H1 (cell line): Measurements from ENCODE around the gene LOXL4. TPM values are rescaled to one million over a fixed set of nuclear protein-coding genes. Genes with fewer than 3 reads are reported as not detected.

Experiments
- CTCF ChIA-PET: fragments of 300-600 bp; sonication (Branson Sonifier 250); formaldehyde crosslinking; loops from one replicate; lab custom pipeline; 2021; ENCODE audit not compliant: partially characterized antibody; lab: Charles Lee
- POLR2A ChIA-PET: fragments of 300-600 bp; sonication (Branson Sonifier 250); formaldehyde crosslinking; loops from one replicate; lab custom pipeline; 2021; ENCODE audit warnings: inconsistent platforms; ENCODE audit not compliant: partially characterized antibody; lab: Charles Lee
- DNase-seq, 2 experiments: peaks; one replicate each; pipeline versions ENCODE4 v3.0.0 to v3.0.0-alpha.2; 2010 to 2022; ENCODE audit warnings: low spot score in 2 of 2, low read depth in 1 of 2, mixed read lengths in 1 of 2
- FAIRE-seq: peaks from 2 replicates; lab custom pipeline; 2011; peaks lifted over from hg19 to GRCh38; lab: Jason Lieb, UNC
- H2AFZ ChIP-seq: 2 replicates; pipeline ENCODE4 v1.8.1; 2012; ENCODE audit warnings: low read length, inconsistent platforms
- H2AK5ac ChIP-seq: 2 replicates; pipeline ENCODE4 v1.6.1; 2013; ENCODE audit warnings: low read depth, low read length
- H2BK120ac ChIP-seq: replicated peaks from 2 replicates; pipeline ENCODE3; 2013; ENCODE audit warnings: low read depth, low read length, inconsistent platforms
- H2BK12ac ChIP-seq: 2 replicates; pipeline ENCODE4 v1.6.1; 2013; ENCODE audit warnings: low read depth, low read length
- H2BK15ac ChIP-seq: 2 replicates; pipeline ENCODE4 v1.6.1; 2013; ENCODE audit warnings: low read length
- H2BK20ac ChIP-seq: 2 replicates; pipeline ENCODE4 v1.6.1; 2013; ENCODE audit warnings: low read length
- H2BK5ac ChIP-seq: 2 replicates; pipeline ENCODE4 v1.6.1; 2013; ENCODE audit warnings: low read depth, low read length
- H3K14ac ChIP-seq: 2 replicates; pipeline ENCODE4 v1.6.1; 2013; ENCODE audit warnings: inconsistent platforms; ENCODE audit not compliant: insufficient read length
- H3K18ac ChIP-seq: 2 replicates; pipeline ENCODE4 v1.6.1; 2013; ENCODE audit warnings: low read length; ENCODE audit errors: extremely low read depth
- H3K23ac ChIP-seq: 2 replicates; pipeline ENCODE4 v1.6.1; 2013; ENCODE audit warnings: inconsistent platforms; ENCODE audit not compliant: insufficient read length
- H3K23me2 ChIP-seq: 2 replicates; pipeline ENCODE4 v1.6.1; 2013; ENCODE audit warnings: low read depth, low read length
- H3K27ac ChIP-seq: 2 replicates; pipeline ENCODE4 v1.6.1; 2011; ENCODE audit warnings: low read depth, low read length, inconsistent platforms
- H3K27me3 ChIP-seq, 4 experiments: replicated peaks in 1 of 4; 1 replicate in 1 of 4; 2 replicates in 3 of 4; pipeline versions ENCODE4 v1.6.1 to v1.8.1; 2011 to 2013; ENCODE audit warnings: low read length in 3 of 4, mild to moderate bottlenecking in 3 of 4, inconsistent platforms in 2 of 4, mixed read lengths in 2 of 4, moderate library complexity in 1 of 4; ENCODE audit not compliant: control insufficient read depth in 3 of 4, insufficient read depth in 3 of 4; ENCODE audit errors: extremely low read depth in 1 of 4
- H3K36me3 ChIP-seq, 4 experiments: 2 replicates each; pipeline versions ENCODE4 v1.6.1 to v1.8.1; 2011 to 2013; ENCODE audit warnings: mild to moderate bottlenecking in 4 of 4, low read length in 3 of 4, moderate library complexity in 2 of 4, control low read depth in 1 of 4, inconsistent platforms in 1 of 4; ENCODE audit not compliant: insufficient read depth in 4 of 4, control insufficient read depth in 2 of 4
- H3K4ac ChIP-seq: replicated peaks from 2 replicates; pipeline ENCODE3; 2013; ENCODE audit warnings: low read length, low read depth, mixed read lengths, inconsistent platforms; ENCODE audit not compliant: insufficient read length
- H3K4me1 ChIP-seq, 4 experiments: replicated peaks in 1 of 4; 1 replicate in 1 of 4; 2 replicates in 3 of 4; pipeline versions ENCODE4 v1.6.1 to v1.8.1; 2011 to 2013; ENCODE audit warnings: low read length in 3 of 4, inconsistent platforms in 2 of 4, mixed read lengths in 1 of 4; ENCODE audit not compliant: insufficient read depth in 4 of 4, control insufficient read depth in 3 of 4
- H3K4me2 ChIP-seq, 2 experiments: 2 replicates each; pipeline versions ENCODE4 v1.6.1 to v1.8.1; 2011 to 2013; ENCODE audit warnings: low read depth in 2 of 2, low read length in 2 of 2, control low read depth in 1 of 2, inconsistent platforms in 1 of 2, mild to moderate bottlenecking in 1 of 2; ENCODE audit not compliant: insufficient read depth in 1 of 2
- H3K4me3 ChIP-seq, 4 experiments: fragments of 200-600, 300-600 bp in 1 of 4; sonication (generic), shearing (Covaris generic), sonication (Bioruptor Twin) in 1 of 4; 2 replicates each; pipeline versions ENCODE4 v1.5.1 to v1.8.1; 2011 to 2016; ENCODE audit warnings: low read length in 4 of 4, low read depth in 3 of 4, control low read depth in 2 of 4, inconsistent platforms in 2 of 4, mild to moderate bottlenecking in 2 of 4, mixed read lengths in 1 of 4, moderate library complexity in 1 of 4; ENCODE audit not compliant: insufficient read depth in 2 of 4; ENCODE audit errors: extremely low read depth in 1 of 4
- H3K56ac ChIP-seq: replicated peaks from 2 replicates; pipeline ENCODE3; 2013; ENCODE audit warnings: low read depth, mild to moderate bottlenecking, mixed read lengths, low read length, inconsistent platforms; ENCODE audit not compliant: insufficient read length
- H3K79me1 ChIP-seq: 2 replicates; pipeline ENCODE4 v1.6.1; 2013; ENCODE audit warnings: low read depth, low read length, control low read depth
- H3K79me2 ChIP-seq, 2 experiments: 2 replicates each; pipeline versions ENCODE4 v1.6.1 to v1.8.1; 2012 to 2013; ENCODE audit warnings: low read length in 2 of 2, mild to moderate bottlenecking in 2 of 2, inconsistent platforms in 1 of 2; ENCODE audit not compliant: insufficient read depth in 2 of 2, control insufficient read depth in 1 of 2
- H3K9ac ChIP-seq, 4 experiments: replicated peaks in 1 of 4; 1 replicate in 1 of 4; 2 replicates in 3 of 4; pipeline versions ENCODE4 v1.6.1 to v1.8.1; 2011 to 2013; ENCODE audit warnings: low read depth in 3 of 4, low read length in 3 of 4, control low read depth in 2 of 4, mild to moderate bottlenecking in 2 of 4, moderate library complexity in 2 of 4, inconsistent platforms in 1 of 4; ENCODE audit errors: extremely low read depth in 1 of 4
- H3K9me3 ChIP-seq, 2 experiments: 2 replicates each; pipeline versions ENCODE4 v1.6.1 to v1.8.1; 2012 to 2013; ENCODE audit warnings: mild to moderate bottlenecking in 2 of 2, moderate library complexity in 2 of 2, control low read depth in 1 of 2, inconsistent platforms in 1 of 2, low read depth in 1 of 2, low read length in 1 of 2, mixed read lengths in 1 of 2; ENCODE audit not compliant: insufficient read depth in 2 of 2
- H4K20me1 ChIP-seq, 2 experiments: replicated peaks in 1 of 2; 2 replicates each; pipeline versions ENCODE3 to v1.8.1; 2011 to 2013; ENCODE audit warnings: inconsistent platforms in 2 of 2, low read length in 2 of 2, mild to moderate bottlenecking in 1 of 2; ENCODE audit not compliant: insufficient read depth in 2 of 2, control insufficient read depth in 1 of 2
- H4K5ac ChIP-seq: 2 replicates; pipeline ENCODE4 v1.6.1; 2013; ENCODE audit warnings: low read length, low read depth, mixed read lengths, inconsistent platforms; ENCODE audit not compliant: insufficient read length
- H4K8ac ChIP-seq: 2 replicates; pipeline ENCODE4 v1.8.0; 2013; ENCODE audit warnings: mild to moderate bottlenecking, moderate library complexity, low read length, inconsistent platforms; ENCODE audit not compliant: insufficient read depth; ENCODE audit errors: extremely low read depth
- H4K91ac ChIP-seq: replicated peaks from 2 replicates; pipeline ENCODE3; 2013; ENCODE audit warnings: low read length, mixed read lengths, inconsistent platforms; ENCODE audit not compliant: insufficient read length
- ATF3 ChIP-seq: IDR thresholded peaks from 2 replicates; pipeline ENCODE4 v1.6.1; 2011; ENCODE audit warnings: low read depth, mild to moderate bottlenecking, low read length; ENCODE audit not compliant: insufficient read depth
- CEBPB ChIP-seq: IDR thresholded peaks from 2 replicates; pipeline ENCODE4 v1.6.1; 2012; ENCODE audit warnings: low read depth, low read length
- CHD2 ChIP-seq: IDR thresholded peaks from 2 replicates; pipeline ENCODE4 v1.6.1; 2012; ENCODE audit warnings: low read length, improper control_type of control experiment
- CTCF ChIP-seq, 3 experiments: IDR thresholded peaks; 1 replicate in 2 of 3; 2 replicates in 1 of 3; pipeline versions ENCODE4 v1.5.1 to v1.6.1; 2011; ENCODE audit warnings: low read length in 3 of 3, mild to moderate bottlenecking in 3 of 3, inconsistent platforms in 2 of 3, low read depth in 1 of 3, moderate library complexity in 1 of 3; ENCODE audit not compliant: insufficient read depth in 1 of 3; ENCODE audit errors: control extremely low read depth in 1 of 3
- EZH2 ChIP-seq: fragments of 200-600 bp; sonication (generic); IDR thresholded peaks from 2 replicates; pipeline ENCODE4 v1.7.1; 2012; ENCODE audit warnings: low read depth, mild to moderate bottlenecking, moderate library complexity, low read length, inconsistent platforms; ENCODE audit not compliant: severe bottlenecking
- GTF2F1 ChIP-seq: IDR thresholded peaks from 2 replicates; pipeline ENCODE4 v1.6.1; 2012; ENCODE audit warnings: low read depth, low read length, improper control_type of control experiment, borderline replicate concordance
- MAFK ChIP-seq: IDR thresholded peaks from 2 replicates; pipeline ENCODE4 v1.6.1; 2012; ENCODE audit warnings: low read depth, mild to moderate bottlenecking, improper control_type of control experiment, low read length
- RAD21 ChIP-seq, 2 experiments: IDR thresholded peaks in 1 of 2; conservative IDR thresholded peaks in 1 of 2; 2 replicates each; pipeline ENCODE4 v1.6.1; 2011; ENCODE audit warnings: low read depth in 2 of 2, low read length in 2 of 2, improper control_type of control experiment in 1 of 2, inconsistent platforms in 1 of 2, mild to moderate bottlenecking in 1 of 2, moderate library complexity in 1 of 2
- SIN3A ChIP-seq, 2 experiments: IDR thresholded peaks in 1 of 2; conservative IDR thresholded peaks in 1 of 2; 2 replicates each; pipeline ENCODE4 v1.6.1; 2011 to 2012; ENCODE audit warnings: low read length in 2 of 2, improper control_type of control experiment in 1 of 2, low read depth in 1 of 2, mild to moderate bottlenecking in 1 of 2
- TEAD4 ChIP-seq: IDR thresholded peaks from 2 replicates; pipeline ENCODE4 v1.6.1; 2012; ENCODE audit warnings: low read depth, low read length, inconsistent platforms, mixed read lengths
- WGBS, 2 experiments: shearing (Covaris generic) in 1 of 2; methylation state at CpG; one replicate each; pipeline versions ENCODE4 v1.1.6 to v1.1.7; 2013 to 2015; ENCODE audit warnings: low lambda C conversion rate in 2 of 2, mixed read lengths in 2 of 2, inconsistent platforms in 1 of 2, low coverage in 1 of 2, missing lambda C conversion rate in 1 of 2; ENCODE audit not compliant: insufficient replicate concordance in 2 of 2, insufficient coverage in 1 of 2, insufficient read length in 1 of 2; ENCODE audit errors: extremely low coverage in 1 of 2, missing lambda C conversion rate in 1 of 2; 5-methylcytosine and 5-hydroxymethylcytosine counted together
- polyA plus RNA-seq, 7 experiments: library from polyadenylated mRNA; depleted of rRNA in 3 of 7; stranded (reverse) in 5 of 7; unstranded in 2 of 7; fragments of >200 nt in 5 of 7; fragments of 200-250 nt in 2 of 7; gene quantifications; 1 replicate in 5 of 7; 2 replicates in 1 of 7; 4 replicates in 1 of 7; pipeline versions ENCODE4 v1.2.1 to v1.2.3, GENCODE V29; 2011 to 2013; ENCODE audit warnings: missing spikeins in 2 of 7, mixed read lengths in 2 of 7
- total RNA-seq: library from RNA; stranded (reverse); fragmentation: NEBNext Ultra II Directional; extraction: Animal tissue kit (Norgen Biotek cat#: 25700); gene quantifications from 2 replicates; pipeline ENCODE4 v1.2.1, GENCODE V29; 2021

The LOXL4 gene
- total and polyA plus RNA-seq, 2 of the 8 experiments (the other 6 are each of a cell fraction or from before 2014, with no cell fraction given): 0.13 to 0.27 TPM

GRCh38 chr10:98253499-98253898 lies 14.5 kb downstream of the LOXL4 start:
- no peak overlapping the region for H4K5ac ChIP-seq
- H3K27me3 ChIP-seq: no peaks in the 10 kb centered on the region
- no peaks in the 10 kb centered on the region for H3K9me3 ChIP-seq
- no peak overlapping the region for H3K27ac ChIP-seq
- ChIA-PET POLR2A (interaction anchor here (2.0 kb wide), 1 partner anchor 9 kb away, joined by 6 read pairs; no protein-coding TSS in a partner anchor), CTCF (interaction anchor here (0.5 to 6.8 kb wide), 4 partner anchors 9 to 60 kb away, joined by 3 to 40 read pairs (median 10); no protein-coding TSS in a partner anchor)
- no peak overlapping the region for H3K4ac ChIP-seq
- no peak overlapping the region for H3K56ac ChIP-seq
- no peaks in the 10 kb centered on the region for H3K23me2 ChIP-seq
- H3K36me3 ChIP-seq: no peaks in the 10 kb centered on the region
- no peak overlapping the region for H4K8ac ChIP-seq
- no peak overlapping the region for H2BK15ac ChIP-seq
- no peak overlapping the region for H3K4me2 ChIP-seq
- WGBS, 2 experiments: 85% methylated on average over 17 of the region's 17 CpGs; no CpG with 5 or more reads in 1 of the 2 experiments
- peaks cover 0 to 5% (median under 1%) of the 10 kb centered on the region in 4 experiments; a peak in 3 of 7 replicates for H3K4me1 ChIP-seq
- H2BK5ac ChIP-seq: no peak overlapping the region
- H2BK20ac ChIP-seq: no peak overlapping the region
- no peak for DNase-seq
- no peak overlapping the region for H3K9ac ChIP-seq
- H2BK120ac ChIP-seq: no peak overlapping the region
- no peak overlapping the region for H3K23ac ChIP-seq
- no peak for FAIRE-seq
- H3K18ac ChIP-seq: no peak overlapping the region
- H2AFZ ChIP-seq: no peak overlapping the region
- peaks cover 0 to under 1% of the 10 kb centered on the region in 2 experiments for H4K20me1 ChIP-seq
- H2AK5ac ChIP-seq: no peak overlapping the region
- no peaks in the 10 kb centered on the region for H3K79me1 ChIP-seq
- no peak overlapping the region for H4K91ac ChIP-seq
- no peak overlapping the region for H3K4me3 ChIP-seq
- H3K79me2 ChIP-seq: no peaks in the 10 kb centered on the region
- H2BK12ac ChIP-seq: no peak overlapping the region
- no peak overlapping the region for H3K14ac ChIP-seq
- TF ChIP-seq GTF2F1: no peak
- no peak for TF ChIP-seq CTCF (IDR thresholded peaks at IDR 0.05; ENCODE audit: control extremely low read depth in 1 of 3, insufficient read depth in 1 of 3, low read depth in 1 of 3, low read length in 3 of 3)
- no peak for TF ChIP-seq CHD2
- no peak for TF ChIP-seq SIN3A (conservative IDR thresholded peaks at IDR 0.05 in 1 of 2, IDR thresholded peaks at IDR 0.05 in 1 of 2; ENCODE audit: low read depth in 1 of 2, low read length in 2 of 2)
- TF ChIP-seq EZH2: no peak
- no peak for TF ChIP-seq CEBPB
- TF ChIP-seq ATF3: no peak
- no peak for TF ChIP-seq TEAD4
- TF ChIP-seq RAD21 (IDR thresholded peaks at IDR 0.05 in 1 of 2, conservative IDR thresholded peaks at IDR 0.05 in 1 of 2; ENCODE audit: low read depth in 2 of 2, low read length in 2 of 2): no peak
- TF ChIP-seq MAFK: no peak
